ENCODE data around the gene MICAL3.

GRCh38 chr22:18068381-18068988 is 44.1 kb upstream of the MICAL3 start:
- TF ChIP-seq CTCF (IDR thresholded peaks at IDR 0.05; ENCODE audit: low read length) = no peak
- no peak for TF ChIP-seq EZH2 (optimal IDR thresholded peaks at IDR 0.05; ENCODE audit: low read depth, low read length)
- no peak for TF ChIP-seq EZH2phosphoT487 (IDR thresholded peaks at IDR 0.05; ENCODE audit: low read length)

All from MM.1S (cell line).